DLD1 (cell line): ENCODE results near the gene TMEM91.

ENCODE experiments used
- in situ Hi-C: cut with HindIII; loops from 2 replicates; pipeline ENCODE4 v1.10.0; 2017; ENCODE audit warnings: low sequenced_read_pairs

TMEM91 gene

GRCh38 chr19:41426952-41427646 is 50.8 kb downstream of the TMEM91 start, which contains the start of gene B3GNT8:
Gene B3GNT8, minus strand, starts transcription at chr19:41427374. Its CDS starts 596 bp downstream, at chr19:41426778.
- in situ Hi-C loops, result loop anchor here (10.0 kb wide), 1 partner anchor 148 kb away; the partner anchor contains the start of gene CEACAM21

- in situ Hi-C loops, result loop anchor here (10.0 kb wide), 1 partner anchor 147 kb away; the partner anchor contains the start of gene CEACAM21
Measured at GRCh38 chr19:41427647-41428480, 51.5 kb downstream of the TMEM91 start.

GRCh38 chr19:41428481-41428859 is 52.1 kb downstream of the TMEM91 start:
- in situ Hi-C loops, result loop anchor here (10.0 kb wide), 1 partner anchor 146 kb away; the partner anchor contains the start of gene CEACAM21

GRCh38 chr19:41430922-41431321 is 54.6 kb downstream of the TMEM91 start:
- in situ Hi-C loops, result no loop called here

- in situ Hi-C loops, result no loop called here
Measured at GRCh38 chr19:41431426-41432386, 55.4 kb downstream of the TMEM91 start.

- in situ Hi-C loops, result no loop called here
Measured at GRCh38 chr19:41433171-41433570, 56.8 kb downstream of the TMEM91 start.
